Measurements from ENCODE around the gene ABCA9. TPM values are rescaled to one million over a fixed set of nuclear protein-coding genes. Genes with fewer than 3 reads are reported as not detected.
"Not testable (repeated sequence)": the region's sequence is repeated elsewhere in the genome, so short reads cannot be mapped to it uniquely, and the experiment has no call there.

ABCA9 gene
- total RNA-seq, 4 donors from 2014 or later: 4.5 to 10.3 (median 7.7) TPM

DNA sequence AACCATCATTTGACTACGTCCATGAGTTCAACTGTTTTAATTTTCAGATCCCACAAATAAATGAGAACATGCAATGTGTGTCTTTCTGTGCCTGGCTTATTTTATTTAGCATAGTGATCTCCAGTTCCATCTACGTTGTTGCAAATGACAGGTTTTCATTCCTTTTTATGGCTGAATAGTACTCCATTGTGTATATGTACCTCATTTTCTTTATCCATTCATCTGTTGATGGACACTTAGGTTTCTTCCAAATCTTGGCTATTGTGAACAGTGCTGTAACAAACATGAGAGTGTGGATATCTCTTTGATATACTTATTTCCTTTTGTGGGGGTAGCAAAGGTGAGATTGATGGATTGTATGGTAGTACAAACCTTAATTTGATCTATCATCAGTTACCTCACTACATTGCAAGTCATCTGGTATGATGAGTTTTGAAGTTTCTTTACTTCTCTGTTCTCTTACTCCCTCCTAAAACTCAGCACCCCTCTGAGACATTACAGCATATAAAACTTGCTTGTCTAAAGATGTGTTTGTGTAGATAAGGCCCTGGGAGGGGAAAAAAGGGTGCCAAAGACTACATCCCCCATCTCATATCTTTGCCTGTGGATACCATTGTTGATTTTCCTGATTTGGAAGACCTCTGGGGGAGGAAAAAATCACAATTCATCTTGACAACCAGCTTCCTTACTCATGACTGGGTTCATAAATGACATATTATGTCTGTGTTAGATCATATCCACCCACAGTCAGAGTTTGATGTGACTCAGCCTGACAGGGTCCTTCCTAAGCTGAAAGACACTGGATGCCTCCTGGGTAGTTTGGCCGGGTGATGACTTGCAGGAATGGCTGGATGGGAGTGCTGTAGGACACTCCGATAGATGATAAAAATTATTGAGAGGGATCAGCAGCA, 47.6 kb downstream of the ABCA9 start:
- DNase-seq (ENCODE audit: low spot score in 2 of 2): no peak
- no peak overlapping the region for H3K4me3 ChIP-seq (ENCODE audit: low read depth, poor library complexity, severe bottlenecking)
- TF ChIP-seq POLR2A (IDR thresholded peaks at IDR 0.05): no peak
- no peak for TF ChIP-seq CTCF (IDR thresholded peaks at IDR 0.05)
- intact Hi-C loops (cut with DNase I; ENCODE audit: low total_unique reads): no loop called here
- WGBS, 2 donors: 92 to 98% methylated on average over 4 of the region's 4 CpGs

DNA sequence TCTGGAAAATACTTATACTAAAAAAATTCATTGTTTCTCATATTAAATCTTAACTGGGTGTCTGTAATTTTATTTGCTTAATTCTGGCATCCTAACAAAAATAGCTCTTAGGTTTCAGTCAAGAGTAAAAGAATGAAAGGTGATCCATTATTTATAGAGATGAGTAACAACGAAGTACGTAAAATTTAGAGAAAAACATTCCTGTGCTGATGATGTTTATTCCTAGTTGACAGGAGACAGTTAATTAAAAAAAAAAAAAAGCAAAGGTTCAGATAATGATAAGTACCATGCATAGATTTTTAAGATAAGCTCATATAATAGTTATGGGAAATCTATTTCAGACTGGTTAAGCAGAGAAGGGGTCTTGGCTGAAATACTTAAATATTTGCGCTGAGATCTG, 50.8 kb downstream of the ABCA9 start:
- H3K4me3 ChIP-seq (ENCODE audit: low read depth, poor library complexity, severe bottlenecking): no peak overlapping the region
- intact Hi-C loops (cut with DNase I; ENCODE audit: low total_unique reads): no loop called here

GRCh38 chr17:69004759-69005158, 56.0 kb downstream of the ABCA9 start:
- intact Hi-C loops (cut with DNase I; ENCODE audit: low total_unique reads); DNase-seq (ENCODE audit: low spot score in 2 of 2); H3K4me3 ChIP-seq (ENCODE audit: low read depth, poor library complexity, severe bottlenecking): not testable (repeated sequence)
- 91 to 95% methylated on average over 16 to 27 of the region's 27 CpGs for WGBS, 2 donors

More for the DNA sequence above, 50.8 kb downstream of the ABCA9 start:
- TF ChIP-seq CTCF (IDR thresholded peaks at IDR 0.05) (no peak), POLR2A (IDR thresholded peaks at IDR 0.05) (no peak)
- 86 to 98% methylated on average over 3 of the region's 3 CpGs for WGBS, 2 donors
- no peak for DNase-seq (ENCODE audit: low spot score in 2 of 2)

DNA sequence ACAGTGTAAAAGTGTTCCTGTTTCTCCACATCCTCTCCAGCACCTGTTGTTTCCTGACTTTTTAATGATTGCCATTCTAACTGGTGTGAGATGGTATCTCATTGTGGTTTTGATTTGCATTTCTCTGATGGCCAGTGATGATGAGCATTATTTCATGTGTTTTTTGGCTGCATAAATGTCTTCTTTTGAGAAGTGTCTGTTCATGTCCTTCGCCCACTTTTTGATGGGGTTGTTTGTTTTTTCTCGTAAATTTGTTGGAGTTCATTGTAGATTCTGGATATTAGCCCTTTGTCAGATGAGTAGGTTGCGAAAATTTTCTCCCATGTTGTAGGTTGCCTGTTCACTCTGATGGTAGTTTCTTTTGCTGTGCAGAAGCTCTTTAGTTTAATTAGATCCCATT, 61.0 kb downstream of the ABCA9 start:
- H3K4me3 ChIP-seq (ENCODE audit: low read depth, poor library complexity, severe bottlenecking); intact Hi-C loops (cut with DNase I; ENCODE audit: low total_unique reads); DNase-seq (ENCODE audit: low spot score in 2 of 2): not testable (repeated sequence)
- 93 to 100% methylated on average over 3 of the region's 3 CpGs for WGBS, 2 donors

DNA sequence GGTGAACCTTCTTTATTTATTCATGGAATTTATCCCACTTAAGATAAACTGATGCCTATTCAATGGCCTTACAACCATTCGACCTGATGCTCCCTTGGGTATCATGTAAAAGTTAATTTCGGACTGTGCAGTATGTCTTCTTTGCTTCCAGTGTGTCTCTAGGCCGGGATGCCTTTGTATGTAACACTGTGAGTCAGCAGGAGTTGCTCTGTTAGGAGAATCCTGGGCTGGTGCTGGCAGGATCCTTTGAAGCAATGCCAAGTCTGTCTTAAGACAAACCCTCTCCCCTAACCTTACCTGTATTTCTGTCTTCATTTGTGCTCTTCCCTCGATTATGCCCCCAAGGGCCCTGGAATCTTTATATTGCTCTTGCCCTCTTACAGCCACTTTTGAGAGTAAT, 67.6 kb downstream of the ABCA9 start:
- intact Hi-C loops (cut with DNase I; ENCODE audit: low total_unique reads): no loop called here
- 46 to 49% methylated on average over 4 of the region's 4 CpGs for WGBS, 2 donors
- DNase-seq (ENCODE audit: low spot score in 2 of 2): no peak
- TF ChIP-seq CTCF (IDR thresholded peaks at IDR 0.05) (no peak), POLR2A (IDR thresholded peaks at IDR 0.05) (no peak)
- H3K4me3 ChIP-seq (ENCODE audit: low read depth, poor library complexity, severe bottlenecking): no peak overlapping the region

DNA sequence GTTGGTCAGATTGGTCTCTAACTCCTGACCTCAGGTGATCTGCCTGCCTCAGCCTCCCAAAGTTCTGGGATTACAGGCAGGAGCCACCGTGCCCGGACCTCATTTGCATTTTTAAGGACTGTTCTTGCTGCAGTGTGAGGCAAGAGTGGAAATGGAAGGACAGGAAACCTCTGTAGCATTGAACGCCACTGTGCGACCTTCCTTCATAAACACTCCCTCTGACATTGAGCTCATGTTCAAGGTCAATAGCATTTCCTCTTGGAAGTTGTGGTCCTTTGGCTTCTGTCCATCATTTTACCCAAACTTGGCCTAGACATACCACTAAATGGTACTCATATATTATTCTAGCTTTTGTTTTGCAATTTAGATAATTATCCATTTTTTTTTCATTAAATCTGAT, 72.8 kb downstream of the ABCA9 start:
- whole genome bisulfite sequencing, 2 donors: 84 to 91% methylated on average over 4 of the region's 4 CpGs
- no peak for TF ChIP-seq POLR2A (IDR thresholded peaks at IDR 0.05)
- TF ChIP-seq CTCF (IDR thresholded peaks at IDR 0.05): no peak
- no peak for DNase-seq (ENCODE audit: low spot score in 2 of 2)
- intact Hi-C loops (cut with DNase I; ENCODE audit: low total_unique reads): no loop called here
- no peak overlapping the region for H3K4me3 ChIP-seq (ENCODE audit: low read depth, poor library complexity, severe bottlenecking)

- TF ChIP-seq CTCF (IDR thresholded peaks at IDR 0.05) (no peak), POLR2A (IDR thresholded peaks at IDR 0.05) (no peak)
- DNase-seq (ENCODE audit: low spot score in 2 of 2): peak in 1 of 2 donors; percentile 28
- no peak overlapping the region for H3K4me3 ChIP-seq (ENCODE audit: low read depth, poor library complexity, severe bottlenecking)
- intact Hi-C loops (cut with DNase I; ENCODE audit: low total_unique reads): no loop called here
- WGBS, 2 donors: 16 to 24% methylated on average over 2 of the region's 2 CpGs
These were observed 79.4 kb downstream of the ABCA9 start for GRCh38 chr17:68981288-68981687.

All from lower leg skin (tissue), 4 donors.